Measurements from ENCODE around the gene ERBB2. TPM values are rescaled to one million over a fixed set of nuclear protein-coding genes. Genes with fewer than 3 reads are reported as not detected.

Gene ERBB2
- total and polyA plus RNA-seq, 2 experiments from 2014 or later = 46.2 to 196 TPM

DNA sequence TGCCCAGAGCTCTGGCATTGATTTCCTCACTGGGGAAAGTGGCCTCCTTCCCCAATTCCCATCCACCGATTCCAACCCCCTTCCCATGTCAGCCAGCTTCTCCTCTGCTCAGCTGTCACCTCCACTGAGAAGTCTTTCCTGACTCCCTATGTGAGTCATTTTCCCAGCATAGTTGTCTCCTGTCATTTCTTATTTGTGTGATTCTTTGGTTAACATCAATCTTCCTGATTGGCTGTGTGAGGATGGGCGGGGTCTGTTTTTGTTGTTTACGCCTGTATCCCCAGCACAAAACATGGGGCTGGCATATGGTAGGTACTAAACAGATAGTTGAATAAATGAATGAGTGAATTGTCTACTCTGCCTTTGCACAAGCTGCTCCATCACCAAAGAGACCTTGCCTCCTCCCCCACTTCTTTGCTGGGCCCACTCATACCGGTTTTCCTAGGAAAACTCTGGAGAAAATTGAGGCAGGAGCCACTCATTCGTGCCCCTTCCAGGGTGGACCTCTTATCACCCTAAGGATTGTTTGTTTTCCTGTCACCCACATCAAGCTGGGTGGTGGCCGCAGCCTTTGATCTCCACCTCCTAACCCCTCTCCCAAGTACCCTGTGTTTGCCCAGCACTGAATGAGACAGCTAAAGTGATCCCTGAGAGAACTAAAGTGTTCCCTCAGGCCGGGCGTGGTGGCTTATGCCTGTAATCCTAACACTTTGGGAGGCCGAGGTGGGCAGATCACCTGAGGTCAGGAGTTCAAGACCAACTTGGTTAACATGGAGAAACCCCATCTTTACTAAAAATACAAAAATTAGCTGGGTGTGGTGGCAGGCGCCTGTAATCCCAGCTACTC lies 36.7 kb downstream of the ERBB2 start:
- Histone ChIP-seq H3K4me2 (peak overlapping the region; percentile 100), H3F3A (replicated peaks; ENCODE audit: low read depth) (peaks cover 22% of the 10 kb centered on the region), H3K9me2 (ENCODE audit: insufficient read depth) (no peaks in the 10 kb centered on the region), H3K36me3 (ENCODE audit: insufficient read depth) (no peaks in the 10 kb centered on the region), H2AFZ (no peak overlapping the region), H3K27me3 (ENCODE audit: insufficient read depth) (no peaks in the 10 kb centered on the region), H3K27ac (ENCODE audit: low read depth) (peak overlapping the region; percentile 50; the same call in 1 of the 2 replicates), H3K79me2 (replicated peaks; ENCODE audit: insufficient read depth) (peaks cover 12% of the 10 kb centered on the region), H3K4me3 (no peak overlapping the region), H4K20me1 (replicated peaks; ENCODE audit: insufficient read depth) (no peaks in the 10 kb centered on the region), H3K4me1 (ENCODE audit: insufficient read depth) (peaks cover 32% of the 10 kb centered on the region)
- Mint-ChIP-seq H3K27ac (no peak overlapping the region; the same call in 1 of the 2 replicates), H3K36me3 (ENCODE audit: low read depth) (no peaks in the 10 kb centered on the region), H3K4me1 (peaks cover 40% of the 10 kb centered on the region), H3K27me3 (ENCODE audit: insufficient read depth, low read depth, poor library complexity) (peaks cover 18% of the 10 kb centered on the region), H3K9me3 (no peaks in the 10 kb centered on the region; the same call in 2 of the 3 replicates), H3K4me3 (peak overlapping the region; percentile 16)
- TF ChIP-seq CREB1 (CRISPR knock-in tag; IDR thresholded peaks at IDR 0.05; ENCODE audit: low read depth) (no peak), STAT1 (IDR thresholded peaks at IDR 0.05; ENCODE audit: unreplicated experiment) (no peak), ETS1 (IDR thresholded peaks at IDR 0.05) (no peak), EZH2 (IDR thresholded peaks at IDR 0.05; ENCODE audit: low read depth, unreplicated experiment) (no peak), JUNB (IDR thresholded peaks at IDR 0.05; ENCODE audit: unreplicated experiment) (no peak), REST (IDR thresholded peaks at IDR 0.05; ENCODE audit: unreplicated experiment) (no peak), POLR2AphosphoS5 (IDR thresholded peaks at IDR 0.05; ENCODE audit: low read depth) (no peak), ZNF462 (CRISPR knock-in tag; IDR thresholded peaks at IDR 0.05) (no peak), EZH2phosphoT487 (IDR thresholded peaks at IDR 0.05; ENCODE audit: unreplicated experiment) (no peak), NANOG (IDR thresholded peaks at IDR 0.05; ENCODE audit: borderline replicate concordance) (no peak), ZNF114 (CRISPR knock-in tag; IDR thresholded peaks at IDR 0.05) (no peak)
- ATAC-seq (no peak), DNase-seq (ENCODE audit: low spot score) (peak; percentile 53)

Data from GM23338 (cell line).